ENCODE measurements around the gene NOL9. TPM values are rescaled to one million over a fixed set of nuclear protein-coding genes. Genes with fewer than 3 reads are reported as not detected.

NOL9 gene
- total and polyA plus RNA-seq, 9 of the 15 experiments (the other 6 are each of a cell fraction or from before 2014, with no cell fraction given), result 5.6 to 76.5 (median 47.3) TPM

- Histone ChIP-seq H2AFZ (ENCODE audit: low read depth, low read length) (peak overlapping the region; percentile 35), H3K36me3 (ENCODE audit: control insufficient read depth, insufficient read depth, low read length) (no peaks in the 10 kb centered on the region), H3K4me2 (ENCODE audit: insufficient read depth, low read length) (peak overlapping the region; percentile 44; the same call in 1 of the 2 replicates), H3K4me3 (no peak overlapping the region), H3K27ac (ENCODE audit: extremely low read depth, low read depth, low read length) (no peak overlapping the region), H3K4me1 (replicated peaks in 1 of 2; ENCODE audit: control insufficient read depth in 2 of 2, insufficient read depth in 2 of 2, low read length in 2 of 2) (peaks cover 4 to 46% of the 10 kb centered on the region in 2 experiments; a peak in 2 of 5 replicates), H3K9ac (ENCODE audit: insufficient read depth in 1 of 2, low read depth in 2 of 2, low read length in 2 of 2) (no peak overlapping the region), H3K9me3 (replicated peaks; ENCODE audit: control insufficient read depth, insufficient read depth, low read depth, low read length) (no peaks in the 10 kb centered on the region), H3K9me1 (ENCODE audit: control insufficient read depth, insufficient read depth, low read length) (peaks cover 4% of the 10 kb centered on the region), H3K27me3 (ENCODE audit: control insufficient read depth in 2 of 2, insufficient read depth in 2 of 2, low read length in 2 of 2) (peaks cover 42 to 73% of the 10 kb centered on the region in 2 experiments), H4K20me1 (replicated peaks; ENCODE audit: control insufficient read depth, insufficient read depth, low read length) (peaks cover 23% of the 10 kb centered on the region), H3K79me2 (ENCODE audit: control insufficient read depth, insufficient read depth, low read length) (no peaks in the 10 kb centered on the region)
- DNase-seq (ENCODE audit: extremely low read depth in 1 of 4, low spot score in 3 of 4) (peak; percentile 86 to 92 (median 89)), FAIRE-seq (peak; percentile 98), ATAC-seq (peak; percentile 85)
- intact Hi-C loops (cut with micrococcal nuclease) (loop anchor here (1.0 to 5.0 kb wide), 5 partner anchors 16 to 160 kb away; partner anchors contain the start of genes NOL9 and TAS1R1), in situ Hi-C loops (cut with MboI) (loop anchor here (25.0 kb wide), 1 partner anchor 726 kb away; no protein-coding TSS in a partner anchor)
- CTCF ChIA-PET (ENCODE audit: low intra/inter-chr PET ratio), result interaction anchor here (0.5 to 2.9 kb wide), 10 partner anchors 37 to 732 kb away, joined by 3 to 31 read pairs (median 5); partner anchors contain the start of gene THAP3
- WGBS (ENCODE audit: insufficient coverage, low coverage, missing lambda C conversion rate), result 5% methylated on average over 15 of the region's 15 CpGs
- POLR2A ChIA-PET, result interaction anchor here (0.6 kb wide), 1 partner anchor 46 kb away, joined by 3 read pairs; no protein-coding TSS in a partner anchor
- BruUV-seq (replicated peaks), result no TSS peak
- TF ChIP-seq THAP12 (CRISPR knock-in tag; IDR thresholded peaks at IDR 0.05) (0 out of 2 replicates have a peak, but pooled peaks have one; percentile 58), RBM39 (optimal IDR thresholded peaks at IDR 0.05; ENCODE audit: low read depth, low read length) (no peak), REST (IDR thresholded peaks at IDR 0.05; ENCODE audit: borderline replicate concordance) (peak; percentile 73; the same call in 1 of the 2 replicates), REST (CRISPR knock-in tag; IDR thresholded peaks at IDR 0.05; ENCODE audit: low read depth) (no peak), ESRRA (IDR thresholded peaks at IDR 0.05; ENCODE audit: borderline replicate concordance, low read depth) (no peak), CBX3 (IDR thresholded peaks at IDR 0.05; ENCODE audit: borderline replicate concordance in 1 of 2, low read length in 2 of 2) (peak in 1 of 2 experiments; percentile 42; a peak in 1 of 3 replicates), TAF1 (IDR thresholded peaks at IDR 0.05; ENCODE audit: control insufficient read depth, extremely low read depth, insufficient read depth, low read length, severe bottlenecking) (no peak), HIVEP1 (CRISPR knock-in tag; IDR thresholded peaks at IDR 0.05) (0 out of 2 replicates have a peak, but pooled peaks have one; percentile 18), XRCC5 (IDR thresholded peaks at IDR 0.05; ENCODE audit: low read depth, low read length) (peak; percentile 94), NFE2 (IDR thresholded peaks at IDR 0.05; ENCODE audit: low read depth) (no peak), ZBTB17 (CRISPR knock-in tag; IDR thresholded peaks at IDR 0.05) (0 out of 2 replicates have a peak, but pooled peaks have one; percentile 28)
Observed at GRCh38 chr1:6486433-6487011, 67.8 kb downstream of the NOL9 start.
